Hepatic stellate cell (primary cell): ENCODE data around the gene STC2.
A peak's percentile ranks its signal among the peaks of the same experiment; 100 is the strongest.

Experiments
- DNase-seq: peaks from one replicate; pipeline ENCODE4 v3.0.0; 2011; ENCODE audit warnings: low spot score

The STC2 gene

GRCh38 chr5:173314166-173314952 is 13.9 kb downstream of the STC2 start:
- DNase-seq = no peak

- no peak for DNase-seq
These were observed 14.8 kb downstream of the STC2 start for GRCh38 chr5:173313351-173313801.

- no peak for DNase-seq
These were observed 15.4 kb downstream of the STC2 start for GRCh38 chr5:173312821-173313220.

DNA sequence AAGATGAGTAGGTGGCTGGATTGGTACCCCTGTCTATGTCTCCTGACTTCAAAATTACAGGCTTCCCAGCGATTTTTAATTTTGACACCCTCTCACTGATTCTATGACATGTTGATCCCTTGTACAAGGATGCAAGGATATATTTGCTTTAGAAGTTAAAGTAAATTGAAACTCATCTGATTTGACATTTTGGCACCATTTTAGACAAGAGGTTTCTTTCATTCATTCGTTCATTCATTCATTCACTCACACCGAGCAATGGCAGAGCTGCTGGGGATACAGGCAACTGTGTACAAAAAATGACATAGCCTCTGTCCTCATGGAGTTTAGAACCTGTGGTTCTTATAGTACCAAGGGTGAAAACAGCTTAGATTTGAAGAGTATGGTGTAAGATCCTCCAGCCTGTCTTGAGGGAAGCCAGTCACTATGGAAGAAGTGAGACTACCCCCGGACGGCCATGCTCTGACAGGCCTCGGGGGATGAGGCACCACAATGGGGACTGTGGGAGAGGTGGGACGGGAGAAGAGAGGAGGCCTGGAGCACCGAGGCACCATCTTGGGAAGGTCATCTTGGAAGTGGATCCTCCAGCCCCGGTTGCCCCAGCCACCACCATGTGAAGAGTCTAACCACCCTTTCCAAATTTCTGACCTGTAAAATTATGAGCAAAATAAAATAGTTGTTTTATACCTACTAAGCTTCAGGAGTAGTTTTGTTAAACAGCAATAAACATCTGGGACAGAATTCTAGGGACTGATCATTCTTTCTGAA is 16.2 kb downstream of the STC2 start:
- DNase-seq = no peak

GRCh38 chr5:173310861-173311785 is 17.1 kb downstream of the STC2 start:
- peak; percentile 65 for DNase-seq

- no peak for DNase-seq
These were observed 17.9 kb downstream of the STC2 start for GRCh38 chr5:173310218-173310769.

GRCh38 chr5:173309731-173310130 is 18.5 kb downstream of the STC2 start:
- DNase-seq = no peak

- DNase-seq = no peak
These were observed 20.0 kb downstream of the STC2 start for GRCh38 chr5:173308226-173308625.

GRCh38 chr5:173307695-173308094 is 20.5 kb downstream of the STC2 start:
- no peak for DNase-seq

- DNase-seq = no peak
These were observed 21.5 kb downstream of the STC2 start for GRCh38 chr5:173306695-173307094.

DNA sequence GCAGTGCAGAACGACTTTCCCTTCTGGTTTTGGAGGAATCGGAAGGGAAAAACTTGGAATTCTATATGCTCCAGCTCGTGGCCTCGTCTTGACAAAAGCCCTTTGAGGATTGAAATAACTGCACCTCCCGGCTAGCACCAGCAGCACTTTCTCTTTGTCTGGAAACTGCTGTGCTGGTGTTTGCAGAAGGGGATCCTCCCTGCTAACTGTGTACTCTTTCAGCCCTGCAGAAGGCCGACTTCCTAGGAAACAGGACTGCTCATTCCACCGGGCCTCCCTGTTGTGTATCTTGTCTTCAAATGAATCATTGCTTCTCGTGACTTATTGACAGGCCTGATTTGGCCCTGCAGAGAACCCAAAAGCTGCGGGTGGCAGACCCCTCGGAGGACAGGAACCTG is 23.6 kb downstream of the STC2 start:
- DNase-seq = no peak

DNA sequence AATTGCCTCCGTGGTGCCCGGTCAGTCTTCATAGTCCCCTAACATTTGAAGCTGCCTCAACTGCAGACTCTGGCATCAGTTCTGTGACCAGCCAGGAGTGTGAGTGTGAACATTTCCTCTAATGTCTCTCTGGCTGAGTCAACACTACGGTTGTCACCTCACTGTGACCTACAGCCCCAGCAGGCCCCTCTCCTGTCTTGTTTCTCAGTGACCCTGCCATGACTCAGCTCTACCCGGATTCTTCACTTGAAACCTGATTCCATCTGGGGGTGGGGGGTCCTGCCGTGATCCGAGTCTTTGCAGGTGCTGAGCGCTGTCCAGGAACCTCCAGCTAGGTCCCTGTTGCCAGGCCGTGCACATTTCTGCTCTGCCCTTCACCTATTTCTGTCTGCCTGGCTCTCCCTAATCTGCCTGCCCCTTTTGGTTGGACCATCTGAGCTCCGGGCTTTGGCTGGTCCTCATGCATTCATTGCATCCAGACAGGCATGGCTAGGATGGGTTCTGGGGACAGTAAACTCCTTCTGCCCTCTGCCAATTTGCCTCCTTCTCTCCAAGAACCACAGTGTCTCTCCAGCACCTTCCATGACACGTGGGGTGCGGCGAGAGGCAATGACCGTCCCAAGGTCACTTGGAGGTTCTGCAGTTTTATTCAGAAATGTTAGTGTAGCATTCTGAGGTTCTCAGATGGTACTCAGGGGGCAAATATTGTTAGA is 24.2 kb downstream of the STC2 start:
- DNase-seq = no peak

GRCh38 chr5:173302546-173303155 is 25.6 kb downstream of the STC2 start:
- DNase-seq = peak; percentile 88

DNA sequence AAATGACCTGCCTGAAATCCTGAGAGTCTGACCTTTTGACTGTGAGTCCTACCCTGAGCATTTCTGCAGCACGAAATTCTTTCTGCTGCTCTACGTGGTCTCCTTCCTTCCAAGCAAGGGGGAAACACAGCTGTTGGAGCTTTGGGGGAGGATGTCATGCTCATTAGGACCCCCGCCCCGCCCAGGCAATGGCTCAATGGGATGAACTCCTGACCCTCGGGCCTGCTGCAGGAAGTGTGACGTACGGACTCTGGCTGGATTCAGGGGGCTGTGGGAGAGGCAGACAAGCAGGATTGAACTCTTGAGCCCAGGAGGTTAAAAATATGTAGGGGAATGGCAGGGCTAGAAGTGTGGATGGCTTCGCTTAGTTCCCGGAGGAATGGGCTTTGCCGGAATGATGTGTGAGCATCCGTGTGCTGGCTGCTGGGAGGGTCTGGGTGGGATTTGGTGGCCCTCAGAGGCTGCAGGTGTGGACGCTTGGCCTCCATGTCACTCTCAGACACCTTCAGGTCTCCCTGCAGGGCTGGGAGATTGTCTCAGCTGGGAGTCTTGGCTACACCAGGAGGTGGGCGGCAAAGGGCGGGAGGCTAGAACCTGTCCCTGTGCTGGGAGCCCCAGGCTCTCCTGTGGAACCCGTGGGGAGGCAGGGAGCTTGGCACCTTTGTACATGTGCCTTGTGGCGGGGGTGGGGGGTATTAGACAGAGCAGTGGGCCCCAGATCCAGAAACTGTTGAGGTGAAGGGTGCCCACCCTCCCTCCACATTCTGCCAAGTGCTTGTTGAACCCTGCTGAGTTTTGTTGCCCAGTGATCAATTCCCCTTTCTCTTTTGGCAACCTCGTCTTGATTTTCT is 26.3 kb downstream of the STC2 start:
- DNase-seq = no peak

DNA sequence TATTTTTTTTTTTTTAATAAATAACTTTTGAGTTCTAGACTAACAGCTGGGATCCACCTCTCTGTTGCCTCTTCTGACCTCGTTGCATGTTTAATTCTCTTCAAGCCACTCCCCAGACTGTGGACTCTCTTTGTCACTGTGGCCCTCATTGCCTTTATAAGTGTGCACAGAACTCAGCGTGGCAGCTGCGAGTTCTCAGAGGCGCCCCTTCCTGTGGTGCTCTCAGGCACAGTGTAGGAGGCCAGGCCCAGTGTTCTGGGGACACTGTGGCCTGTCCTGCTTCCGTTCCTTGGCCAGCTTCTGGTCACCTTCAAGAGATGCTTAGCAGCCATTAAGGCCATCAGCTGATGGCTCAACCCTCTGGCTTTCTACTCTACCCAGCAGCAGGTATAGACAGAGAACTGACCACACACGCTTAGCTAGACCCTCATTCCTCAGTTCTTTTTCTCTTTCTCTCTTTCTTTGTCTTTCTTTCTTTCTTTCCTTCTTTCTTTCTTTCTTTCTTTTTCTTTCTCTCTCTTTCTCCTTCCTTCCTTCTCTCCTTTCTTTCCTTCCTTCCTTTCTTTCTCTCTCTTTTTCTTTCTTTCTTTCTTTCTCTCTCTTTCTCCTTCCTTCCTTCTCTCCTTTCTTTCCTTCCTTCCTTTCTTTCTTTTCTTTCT is 27.7 kb downstream of the STC2 start:
- no peak for DNase-seq

- DNase-seq = no peak
These were observed 28.4 kb downstream of the STC2 start for GRCh38 chr5:173299820-173300219.

DNA sequence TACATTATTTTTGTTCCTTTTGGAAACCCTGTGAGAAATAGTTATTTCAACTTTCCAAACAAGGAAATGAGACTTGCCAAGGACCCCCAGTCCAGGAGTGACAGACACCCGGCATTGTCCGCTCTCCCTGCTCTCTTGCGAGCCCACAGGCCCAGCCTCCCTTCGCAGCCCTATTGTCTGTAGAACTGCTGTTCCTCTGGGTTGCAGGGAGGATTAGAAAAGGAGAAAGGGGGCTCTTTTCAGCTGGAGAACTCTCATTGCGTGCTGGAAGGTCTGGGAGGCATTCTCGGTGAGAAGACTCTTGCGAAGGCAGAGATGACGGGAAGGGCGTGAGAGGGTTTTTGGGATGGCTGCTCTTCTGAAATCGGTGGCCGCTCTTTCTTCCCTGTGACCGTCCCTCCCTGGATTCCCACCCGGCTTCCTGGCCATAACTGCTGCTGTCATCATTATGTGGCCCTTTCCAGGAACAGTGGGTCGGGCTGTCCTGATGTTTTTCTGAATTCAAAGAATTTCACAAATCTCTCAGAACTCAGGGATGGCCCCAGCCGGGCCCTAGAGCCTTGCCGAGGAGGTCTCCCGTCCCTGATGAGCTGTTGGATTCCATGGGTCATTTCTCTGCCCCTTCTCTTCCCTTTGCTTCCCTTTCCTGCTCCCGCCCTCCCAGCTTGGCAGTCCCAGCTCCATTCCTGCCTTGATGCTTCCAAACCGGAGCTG is 29.8 kb downstream of the STC2 start:
- DNase-seq = no peak

DNA sequence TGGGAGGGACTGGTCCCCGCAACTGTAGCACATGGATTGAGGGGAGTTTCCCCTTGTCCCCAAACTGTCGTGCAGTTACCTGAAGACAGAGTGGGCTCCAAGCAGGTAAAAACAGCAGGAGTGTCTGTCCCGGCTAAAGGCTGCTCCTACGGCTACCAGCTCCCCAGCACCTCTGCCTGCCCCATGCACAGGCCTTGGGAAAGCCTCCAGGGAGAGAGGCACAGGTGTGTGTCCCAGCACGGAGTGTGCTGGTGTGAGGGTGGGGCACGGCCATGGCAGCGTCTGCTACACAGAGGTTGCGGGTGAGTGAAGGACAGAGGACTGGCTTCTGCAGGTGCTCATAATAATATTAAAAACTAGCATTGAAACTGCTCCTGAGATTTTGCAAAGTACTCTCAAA is 30.4 kb downstream of the STC2 start:
- DNase-seq = no peak
